ENCODE data around the gene LGMN.

- no peak for TF ChIP-seq CTCF (conservative IDR thresholded peaks at IDR 0.05)
- TF ChIP-seq EZH2 (IDR thresholded peaks at IDR 0.05; ENCODE audit: low read depth), result no peak
Measured at GRCh38 chr14:92657457-92658142, 90.8 kb downstream of the LGMN start.

All from PC-9 (cell line).